ENCODE data around the gene PPDPF. TPM values are rescaled to one million over a fixed set of nuclear protein-coding genes. Genes with fewer than 3 reads are reported as not detected.
A peak's percentile ranks its signal among the peaks of the same experiment; 100 is the strongest.

Gene PPDPF
- total RNA-seq, 1 donor from 2014 or later: 4.1 TPM

DNA sequence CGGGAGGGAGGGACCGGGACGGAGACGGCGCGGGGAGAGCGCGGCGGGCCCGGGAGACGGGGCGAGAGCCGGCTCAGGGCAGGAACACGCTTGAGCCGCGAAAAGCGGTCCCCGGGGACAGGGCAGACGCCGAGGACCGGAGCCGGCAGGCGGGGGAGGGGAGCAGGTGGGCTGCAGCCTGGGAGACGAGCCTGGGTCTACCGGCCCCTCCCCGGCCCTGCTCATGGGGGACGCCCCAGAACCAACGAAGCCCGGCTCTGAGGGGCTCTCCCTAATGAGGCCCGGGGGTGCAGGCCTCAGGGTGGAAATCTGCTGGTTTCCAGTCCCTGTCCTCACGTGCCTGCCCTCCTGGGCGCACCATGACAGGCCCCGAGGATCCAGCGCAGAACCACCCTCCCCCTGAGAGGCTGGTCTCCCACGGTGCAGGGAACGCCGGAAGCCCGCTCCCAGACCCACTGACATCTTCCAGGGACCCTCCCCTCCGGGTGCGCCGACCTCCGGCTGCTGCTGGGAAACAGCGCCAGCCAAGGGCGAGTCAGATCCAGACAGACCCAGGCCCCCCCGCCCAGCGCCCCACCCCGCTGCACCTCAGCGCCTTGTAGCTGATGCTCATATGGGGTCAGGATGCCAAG lies 21.1 kb upstream of the PPDPF start:
- peaks cover 17% of the 10 kb centered on the region for H3K27me3 Mint-ChIP-seq (ENCODE audit: insufficient read depth, low read depth)
- H3K4me3 Mint-ChIP-seq: peak overlapping the region; percentile 52
- H3K4me2 ChIP-seq: peak overlapping the region; percentile 82
- TF ChIP-seq, protein P1, sequence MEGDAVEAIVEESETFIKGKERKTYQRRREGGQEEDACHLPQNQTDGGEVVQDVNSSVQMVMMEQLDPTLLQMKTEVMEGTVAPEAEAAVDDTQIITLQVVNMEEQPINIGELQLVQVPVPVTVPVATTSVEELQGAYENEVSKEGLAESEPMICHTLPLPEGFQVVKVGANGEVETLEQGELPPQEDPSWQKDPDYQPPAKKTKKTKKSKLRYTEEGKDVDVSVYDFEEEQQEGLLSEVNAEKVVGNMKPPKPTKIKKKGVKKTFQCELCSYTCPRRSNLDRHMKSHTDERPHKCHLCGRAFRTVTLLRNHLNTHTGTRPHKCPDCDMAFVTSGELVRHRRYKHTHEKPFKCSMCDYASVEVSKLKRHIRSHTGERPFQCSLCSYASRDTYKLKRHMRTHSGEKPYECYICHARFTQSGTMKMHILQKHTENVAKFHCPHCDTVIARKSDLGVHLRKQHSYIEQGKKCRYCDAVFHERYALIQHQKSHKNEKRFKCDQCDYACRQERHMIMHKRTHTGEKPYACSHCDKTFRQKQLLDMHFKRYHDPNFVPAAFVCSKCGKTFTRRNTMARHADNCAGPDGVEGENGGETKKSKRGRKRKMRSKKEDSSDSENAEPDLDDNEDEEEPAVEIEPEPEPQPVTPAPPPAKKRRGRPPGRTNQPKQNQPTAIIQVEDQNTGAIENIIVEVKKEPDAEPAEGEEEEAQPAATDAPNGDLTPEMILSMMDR (IDR thresholded peaks at IDR 0.05): no peak
- TF ChIP-seq EZH2phosphoT487 (IDR thresholded peaks at IDR 0.05): no peak
- no peak for TF ChIP-seq EZH2 (IDR thresholded peaks at IDR 0.05)
- H4K20me1 ChIP-seq (ENCODE audit: low read depth): peaks cover 20% of the 10 kb centered on the region
- no peaks in the 10 kb centered on the region for H3K79me2 ChIP-seq (ENCODE audit: low read depth)
- peaks cover 4% of the 10 kb centered on the region for H3K9me3 Mint-ChIP-seq
- H3K9ac ChIP-seq: no peak overlapping the region
- no peaks in the 10 kb centered on the region for H3K36me3 Mint-ChIP-seq
- H3K36me3 ChIP-seq: no peaks in the 10 kb centered on the region
- H3K4me1 ChIP-seq: no peaks in the 10 kb centered on the region
- H3K9me3 ChIP-seq (ENCODE audit: low read depth): no peaks in the 10 kb centered on the region
- no peak overlapping the region for H2AFZ ChIP-seq (replicated peaks)
- peaks cover 12% of the 10 kb centered on the region for H3K4me1 Mint-ChIP-seq
- H3K27me3 ChIP-seq: peaks cover 89% of the 10 kb centered on the region
- peak overlapping the region; percentile 51 for H3K4me3 ChIP-seq
- no peak overlapping the region for H3K27ac Mint-ChIP-seq
- DNase-seq (ENCODE audit: low spot score): peak; percentile 61
- H3F3A ChIP-seq (ENCODE audit: low read depth): peaks cover 6% of the 10 kb centered on the region
- no peak overlapping the region for H3K27ac ChIP-seq

DNA sequence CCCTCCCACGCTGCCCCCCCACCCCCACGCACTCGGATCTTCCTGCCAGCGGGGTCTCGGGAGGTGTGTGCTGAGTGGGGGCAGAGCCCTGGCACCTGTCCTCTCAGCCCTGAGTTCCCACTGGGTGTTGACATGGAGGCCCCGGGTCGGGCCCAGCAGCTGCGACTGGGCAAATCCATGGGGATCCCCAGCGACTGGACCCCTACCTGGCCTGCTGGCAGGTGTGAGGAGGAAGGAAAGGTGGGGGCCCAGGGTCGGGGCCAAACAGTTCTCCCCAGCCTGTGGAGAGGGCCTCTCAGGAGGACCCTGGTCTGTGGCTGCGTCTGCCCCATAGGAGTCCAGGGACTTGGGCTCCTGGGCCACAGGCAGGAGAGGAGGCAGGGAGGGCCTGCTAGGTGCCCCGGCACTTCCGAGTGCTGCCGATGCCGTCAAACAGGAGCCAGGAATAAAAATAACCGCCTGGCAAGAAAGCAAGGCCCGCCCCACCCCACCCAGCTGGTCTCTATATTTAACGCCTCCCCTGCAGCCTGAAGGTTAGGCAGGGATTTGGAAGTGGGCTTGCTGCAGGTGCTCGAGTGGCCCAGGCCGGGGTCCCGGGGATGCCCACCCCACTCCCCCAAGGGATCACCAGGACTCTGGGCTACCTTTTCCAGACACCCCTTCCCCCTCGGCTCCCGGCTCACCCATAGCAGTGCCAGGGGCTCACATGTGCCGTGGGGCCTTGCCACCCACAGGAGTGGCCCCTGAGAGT lies 20.2 kb upstream of the PPDPF start:
- Mint-ChIP-seq H3K27ac (no peak overlapping the region), H3K4me1 (peaks cover 12% of the 10 kb centered on the region), H3K36me3 (no peaks in the 10 kb centered on the region), H3K9me3 (peaks cover 10% of the 10 kb centered on the region), H3K27me3 (ENCODE audit: insufficient read depth, low read depth) (peaks cover 22% of the 10 kb centered on the region), H3K4me3 (no peak overlapping the region)
- H3K4me3 ChIP-seq: no peak overlapping the region
- H3F3A ChIP-seq (ENCODE audit: low read depth): peaks cover 6% of the 10 kb centered on the region
- peaks cover 20% of the 10 kb centered on the region for H4K20me1 ChIP-seq (ENCODE audit: low read depth)
- H3K36me3 ChIP-seq: no peaks in the 10 kb centered on the region
- H3K9ac ChIP-seq: no peak overlapping the region
- no peaks in the 10 kb centered on the region for H3K79me2 ChIP-seq (ENCODE audit: low read depth)
- TF ChIP-seq EZH2phosphoT487 (IDR thresholded peaks at IDR 0.05) (no peak), EZH2 (IDR thresholded peaks at IDR 0.05) (no peak)
- TF ChIP-seq, protein P1 (IDR thresholded peaks at IDR 0.05): no peak
- H3K4me2 ChIP-seq: no peak overlapping the region
- no peak overlapping the region for H3K27ac ChIP-seq
- H3K27me3 ChIP-seq: peaks cover 95% of the 10 kb centered on the region
- no peak for DNase-seq (ENCODE audit: low spot score)
- no peak overlapping the region for H2AFZ ChIP-seq (replicated peaks)
- H3K4me1 ChIP-seq: no peaks in the 10 kb centered on the region
- H3K9me3 ChIP-seq (ENCODE audit: low read depth): no peaks in the 10 kb centered on the region

DNA sequence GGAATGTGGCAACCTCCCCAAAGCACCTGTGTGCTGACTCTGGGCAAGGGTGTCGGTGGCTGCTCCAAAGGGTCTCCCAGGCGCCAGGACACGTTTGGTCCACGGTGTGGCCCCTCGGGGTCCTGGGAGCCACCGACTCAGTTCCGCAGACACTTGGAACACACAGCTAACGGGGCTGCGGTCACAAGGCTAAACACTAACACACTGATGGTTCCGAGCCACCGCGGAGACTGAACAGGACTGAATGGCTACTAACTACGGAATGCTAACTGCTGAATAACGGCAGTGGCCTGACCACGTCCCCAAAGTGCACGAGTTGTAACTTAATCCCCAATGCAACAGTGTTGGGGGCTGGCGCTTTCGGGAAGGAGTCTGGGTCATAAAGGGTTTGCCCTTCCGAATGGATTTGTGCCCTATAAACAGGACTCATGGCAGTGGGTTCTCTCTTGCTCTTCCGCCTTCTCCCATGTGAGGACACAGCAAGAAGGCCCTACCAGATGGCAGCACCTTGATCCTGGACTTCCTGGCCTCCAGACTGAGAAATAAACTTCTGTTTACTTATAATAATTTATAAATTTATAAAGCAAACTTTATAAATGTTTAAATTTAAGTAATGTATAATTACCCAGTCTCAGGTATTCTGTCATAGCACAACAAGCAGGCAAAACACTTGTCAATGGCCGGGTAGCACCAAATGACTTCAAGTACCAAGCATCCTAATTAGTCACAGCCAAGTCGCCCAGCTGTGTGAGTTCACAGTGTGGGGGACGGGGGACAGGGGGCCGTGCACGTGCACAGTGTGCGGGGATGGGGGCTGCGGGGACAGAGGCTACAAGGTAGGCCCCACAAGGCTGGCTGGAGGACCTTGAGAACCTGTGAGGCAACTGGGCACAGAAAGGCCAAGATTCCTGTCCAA lies 19.4 kb upstream of the PPDPF start:
- H3K9me3 ChIP-seq (ENCODE audit: low read depth): no peaks in the 10 kb centered on the region
- no peak overlapping the region for H3K4me2 ChIP-seq
- H3K27me3 ChIP-seq: peaks cover 88% of the 10 kb centered on the region
- H2AFZ ChIP-seq (replicated peaks): no peak overlapping the region
- DNase-seq (ENCODE audit: low spot score): no peak
- H3K27me3 Mint-ChIP-seq (ENCODE audit: insufficient read depth, low read depth): peaks cover 26% of the 10 kb centered on the region
- peak overlapping the region; percentile 71 for H3K4me3 Mint-ChIP-seq
- peaks cover 20% of the 10 kb centered on the region for H4K20me1 ChIP-seq (ENCODE audit: low read depth)
- TF ChIP-seq EZH2phosphoT487 (IDR thresholded peaks at IDR 0.05) (no peak), EZH2 (IDR thresholded peaks at IDR 0.05) (no peak)
- TF ChIP-seq, protein P1 (IDR thresholded peaks at IDR 0.05): no peak
- no peaks in the 10 kb centered on the region for H3K79me2 ChIP-seq (ENCODE audit: low read depth)
- H3K9me3 Mint-ChIP-seq: peaks cover 11% of the 10 kb centered on the region
- H3K27ac ChIP-seq: no peak overlapping the region
- no peaks in the 10 kb centered on the region for H3K36me3 Mint-ChIP-seq
- H3K4me1 Mint-ChIP-seq: peaks cover 11% of the 10 kb centered on the region
- H3K27ac Mint-ChIP-seq: no peak overlapping the region
- H3K4me3 ChIP-seq: no peak overlapping the region
- H3K4me1 ChIP-seq: no peaks in the 10 kb centered on the region
- H3F3A ChIP-seq (ENCODE audit: low read depth): peaks cover 6% of the 10 kb centered on the region
- no peaks in the 10 kb centered on the region for H3K36me3 ChIP-seq
- H3K9ac ChIP-seq: no peak overlapping the region
